Endothelial cell of umbilical vein (primary cell): ENCODE data around the gene CUL7. TPM values are rescaled to one million over a fixed set of nuclear protein-coding genes. Genes with fewer than 3 reads are reported as not detected.

Source experiments
- BruUV-seq: library from RNA; stranded (reverse); fragments of 400-500 nt; replicated peaks from 2 replicates; lab custom pipeline; 2021; lab: Mats Ljungman, UMichigan
- CTCF ChIA-PET: fragments of 300-600, 350-600 bp; sonication (Branson Sonifier 250); formaldehyde crosslinking; loops from one replicate; lab custom pipeline; 2021; ENCODE audit warnings: antibody characterized with exemption, inconsistent platforms; lab: Charles Lee
- POLR2A ChIA-PET: fragments of 300-600, 350-600 bp; sonication (Branson Sonifier 250); formaldehyde crosslinking; loops from one replicate; lab custom pipeline; 2021; ENCODE audit warnings: antibody characterized with exemption, inconsistent platforms; lab: Charles Lee
- DNase-seq: peaks from one replicate; pipeline ENCODE4 v3.0.0-alpha.2; 2011; ENCODE audit warnings: low read depth, low spot score
- FAIRE-seq: peaks from 2 replicates; lab custom pipeline; 2011; peaks lifted over from hg19 to GRCh38; lab: Jason Lieb, UNC
- H2AFZ ChIP-seq: 2 replicates; pipeline ENCODE4 v1.6.0; 2012; ENCODE audit warnings: low read depth, low read length, control low read depth, inconsistent platforms
- H3K27ac ChIP-seq: 2 replicates; pipeline ENCODE4 v1.5.1; 2011; ENCODE audit warnings: low read depth, mild to moderate bottlenecking, control low read depth, low read length, moderate library complexity; ENCODE audit not compliant: insufficient read depth
- H3K27me3 ChIP-seq, 2 experiments: 2 replicates each; pipeline versions ENCODE4 v1.6.0 to v1.6.1; 2011; ENCODE audit warnings: low read length in 2 of 2, mixed read lengths in 1 of 2; ENCODE audit not compliant: control insufficient read depth in 2 of 2, insufficient read depth in 2 of 2
- H3K36me3 ChIP-seq, 2 experiments: 2 replicates in 1 of 2; 3 replicates in 1 of 2; pipeline ENCODE4 v1.5.1; 2011; ENCODE audit warnings: low read length in 2 of 2, mild to moderate bottlenecking in 1 of 2, moderate library complexity in 1 of 2; ENCODE audit not compliant: control insufficient read depth in 2 of 2, insufficient read depth in 2 of 2; ENCODE audit errors: extremely low read depth in 1 of 2
- H3K4me1 ChIP-seq: 3 replicates; pipeline ENCODE4 v1.5.1; 2011; ENCODE audit warnings: mild to moderate bottlenecking, low read length; ENCODE audit not compliant: control insufficient read depth, insufficient read depth; ENCODE audit errors: extremely low read depth
- H3K4me2 ChIP-seq: 2 replicates; pipeline ENCODE4 v1.6.1; 2011; ENCODE audit warnings: low read length, control low read depth, mixed read lengths; ENCODE audit not compliant: insufficient read depth
- H3K4me3 ChIP-seq, 3 experiments: fragments of 200-600 bp in 1 of 3; sonication (generic), shearing (Covaris generic) in 1 of 3; replicated peaks in 1 of 3; 2 replicates each; pipeline ENCODE4 v1.5.1; 2011 to 2016; ENCODE audit warnings: control low read depth in 3 of 3, low read length in 3 of 3, mild to moderate bottlenecking in 2 of 3, inconsistent platforms in 1 of 3, low read depth in 1 of 3, moderate library complexity in 1 of 3; ENCODE audit not compliant: insufficient read depth in 1 of 3
- H3K79me2 ChIP-seq: 2 replicates; pipeline ENCODE4 v1.6.0; 2012; ENCODE audit warnings: low read length, inconsistent platforms; ENCODE audit not compliant: control insufficient read depth, insufficient read depth
- H3K9ac ChIP-seq: replicated peaks from 2 replicates; pipeline ENCODE3; 2011; ENCODE audit warnings: low read length, control low read depth; ENCODE audit not compliant: insufficient read depth; ENCODE audit errors: extremely low read depth
- H3K9me1 ChIP-seq: replicated peaks from 3 replicates; pipeline ENCODE4 v1.6.0; 2011; ENCODE audit warnings: mild to moderate bottlenecking, low read length; ENCODE audit not compliant: control insufficient read depth, insufficient read depth; ENCODE audit errors: extremely low read depth
- H3K9me3 ChIP-seq: replicated peaks from 2 replicates; pipeline ENCODE4 v1.5.1; 2012; ENCODE audit warnings: low read length, inconsistent platforms; ENCODE audit not compliant: control insufficient read depth, insufficient read depth
- H4K20me1 ChIP-seq: replicated peaks from 2 replicates; pipeline ENCODE3; 2011; ENCODE audit warnings: mild to moderate bottlenecking, low read length; ENCODE audit not compliant: control insufficient read depth, insufficient read depth; ENCODE audit errors: extremely low read depth
- CTCF ChIP-seq, 2 donors: IDR thresholded peaks; 1 replicate in 1 of 2; 2 replicates in 1 of 2; pipeline ENCODE4 v1.5.1; 2011; ENCODE audit warnings: low read length in 2 of 2, mild to moderate bottlenecking in 2 of 2, moderate library complexity in 2 of 2, control low read depth in 1 of 2, inconsistent platforms in 1 of 2, low read depth in 1 of 2; ENCODE audit not compliant: insufficient read depth in 1 of 2; ENCODE audit errors: extremely low read depth in 1 of 2
- EZH2 ChIP-seq: IDR thresholded peaks from 2 replicates; pipeline ENCODE4 v1.6.1; 2012; ENCODE audit warnings: borderline replicate concordance, low read depth, mild to moderate bottlenecking, moderate library complexity, low read length, inconsistent platforms; ENCODE audit not compliant: severe bottlenecking
- FOS ChIP-seq: IDR thresholded peaks from 2 replicates; pipeline ENCODE4 v1.6.1; 2011; ENCODE audit warnings: mild to moderate bottlenecking, low read length, moderate library complexity, borderline replicate concordance; ENCODE audit not compliant: insufficient read depth
- GATA2 ChIP-seq: IDR thresholded peaks from 2 replicates; pipeline ENCODE4 v1.7.0; 2011; ENCODE audit warnings: low read depth, mild to moderate bottlenecking, moderate library complexity, mixed read lengths, low read length; ENCODE audit not compliant: insufficient read length, insufficient read depth
- JUN ChIP-seq: IDR thresholded peaks from 2 replicates; pipeline ENCODE4 v1.6.1; 2011; ENCODE audit warnings: borderline replicate concordance, low read depth; ENCODE audit not compliant: insufficient read length, insufficient read depth
- MAX ChIP-seq: IDR thresholded peaks from 2 replicates; pipeline ENCODE4 v1.6.1; 2011; ENCODE audit not compliant: insufficient read depth, insufficient read length
- MYC ChIP-seq: IDR thresholded peaks from one replicate; pipeline ENCODE4 v1.6.1; 2011; ENCODE audit warnings: mild to moderate bottlenecking, low read depth, low read length
- POLR2A ChIP-seq: IDR thresholded peaks from 2 replicates; pipeline ENCODE4 v1.6.1; 2012; ENCODE audit warnings: low read depth, mild to moderate bottlenecking, control low read depth, low read length
- POLR2AphosphoS5 ChIP-seq: IDR thresholded peaks from 2 replicates; pipeline ENCODE4 v1.6.1; 2012; ENCODE audit warnings: low read depth, mild to moderate bottlenecking, control low read depth, low read length, moderate library complexity; ENCODE audit not compliant: insufficient read depth
- dilution Hi-C: fragments of 300-500 bp; cut with MboI; formaldehyde crosslinking; loops from one replicate; pipeline ENCODE4 v1.15.0; 2019; ENCODE audit warnings: low sequenced_read_pairs; ENCODE audit not compliant: extremely low pct_ligation_motif_present
- intact Hi-C: fragments of 100-400 bp; cut with micrococcal nuclease; formaldehyde crosslinking; loops from one replicate; pipeline ENCODE4 v1.10.0; 2022
- polyA plus RNA-seq, 4 experiments: library from polyadenylated mRNA; depleted of rRNA in 3 of 4; stranded (reverse) in 3 of 4; unstranded in 1 of 4; fragments of >200 nt; gene quantifications; 2 replicates each; pipeline versions ENCODE4 v1.2.1 to v1.2.3, GENCODE V29; 2011 to 2012; ENCODE audit warnings: missing spikeins in 1 of 4
- total RNA-seq: library from RNA; stranded (reverse); gene quantifications from 2 replicates; pipeline ENCODE4 v1.2.3, GENCODE V29; 2021

CUL7 gene
- total and polyA plus RNA-seq, 2 donors (not counting 3 experiments of a cell fraction or from before 2014, with no cell fraction given) = 29.4 to 33.7 TPM

GRCh38 chr6:43037197-43037596 lies 16.5 kb downstream of the CUL7 start:
- no peaks in the 10 kb centered on the region for H3K9me1 ChIP-seq
- TF ChIP-seq JUN (no peak), POLR2AphosphoS5 (no peak), POLR2A (no peak), FOS (no peak), GATA2 (no peak)
- H4K20me1 ChIP-seq = no peaks in the 10 kb centered on the region
- dilution Hi-C loops (no loop called here), intact Hi-C loops (no loop called here)
- no peak overlapping the region for H3K4me2 ChIP-seq
- no peaks in the 10 kb centered on the region for H3K79me2 ChIP-seq
- DNase-seq (no peak), FAIRE-seq (no peak)
- H3K9ac ChIP-seq = no peak overlapping the region
- H2AFZ ChIP-seq = no peak overlapping the region
- POLR2A ChIA-PET = interaction anchor here (1.0 kb wide), 1 partner anchor 11 kb away, joined by 3 read pairs; no protein-coding TSS in a partner anchor
- H3K27me3 ChIP-seq = no peaks in the 10 kb centered on the region
- CTCF ChIA-PET = interaction anchor here (0.9 kb wide), 1 partner anchor 39 kb away, joined by 3 read pairs; the partner anchor contains the start of gene PTK7
- H3K27ac ChIP-seq = no peak overlapping the region
- H3K4me3 ChIP-seq = no peak overlapping the region
- BruUV-seq = no TSS peak
- no peaks in the 10 kb centered on the region for H3K4me1 ChIP-seq
- H3K9me3 ChIP-seq = no peaks in the 10 kb centered on the region
- H3K36me3 ChIP-seq = peaks cover 3 to 43% of the 10 kb centered on the region in 2 experiments

- Histone ChIP-seq H3K9me1 (no peaks in the 10 kb centered on the region), H3K9me3 (no peaks in the 10 kb centered on the region), H3K4me3 (no peak overlapping the region), H2AFZ (no peak overlapping the region), H3K9ac (no peak overlapping the region), H3K27ac (no peak overlapping the region), H4K20me1 (no peaks in the 10 kb centered on the region), H3K27me3 (no peaks in the 10 kb centered on the region), H3K79me2 (no peaks in the 10 kb centered on the region), H3K4me2 (no peak overlapping the region), H3K4me1 (no peaks in the 10 kb centered on the region), H3K36me3 (peaks cover 4 to 43% of the 10 kb centered on the region in 2 experiments)
- intact Hi-C loops = no loop called here
- FAIRE-seq (no peak), DNase-seq (no peak)
- dilution Hi-C loops = no loop called here
- BruUV-seq = no TSS peak
- ChIA-PET POLR2A (no interaction called here), CTCF (no interaction called here)
- TF ChIP-seq MAX (no peak), MYC (no peak), EZH2 (no peak), FOS (no peak), GATA2 (no peak), JUN (no peak), POLR2AphosphoS5 (no peak), POLR2A (no peak), CTCF (IDR thresholded peaks at IDR 0.05; ENCODE audit: extremely low read depth in 1 of 2, insufficient read depth in 1 of 2, low read depth in 1 of 2, low read length in 2 of 2) (no peak)
Observed at GRCh38 chr6:43036712-43037111, 16.9 kb downstream of the CUL7 start.
